SK-N-SH (cell line): ENCODE data around the gene FHL2.

Experiments used
- CTCF ChIP-seq: fragments of 200-600 bp; sonication (generic); IDR thresholded peaks from 2 replicates; pipeline ENCODE4 v1.6.1; 2017; ENCODE audit warnings: antibody characterized with exemption, mild to moderate bottlenecking, moderate library complexity
- TF ChIP-seq, protein P1 (sequence below): IDR thresholded peaks from 2 replicates; pipeline ENCODE4 v1.6.1; 2012; ENCODE audit warnings: mild to moderate bottlenecking, low read depth, low read length, moderate library complexity

DNA sequence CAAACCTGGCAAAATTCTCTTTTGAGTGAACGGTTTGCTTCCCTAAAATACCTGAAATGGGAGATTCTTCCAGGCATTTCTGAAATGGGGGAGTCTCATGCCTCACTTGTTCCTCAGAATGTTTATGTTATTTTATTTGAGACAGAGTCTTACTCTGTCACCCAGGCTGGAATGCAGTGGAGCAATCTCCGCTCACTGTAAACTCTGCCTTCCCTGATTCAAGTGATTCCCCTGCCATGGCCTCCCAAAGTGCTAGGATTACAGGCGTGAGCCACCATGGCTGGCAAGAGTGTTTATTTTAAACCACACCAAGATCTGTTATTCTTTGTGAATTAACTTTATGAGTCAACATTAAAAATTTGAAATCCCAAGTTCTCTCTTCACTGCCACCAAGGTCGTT lies 6.4 kb upstream of the FHL2 start:
- TF ChIP-seq, protein P1, sequence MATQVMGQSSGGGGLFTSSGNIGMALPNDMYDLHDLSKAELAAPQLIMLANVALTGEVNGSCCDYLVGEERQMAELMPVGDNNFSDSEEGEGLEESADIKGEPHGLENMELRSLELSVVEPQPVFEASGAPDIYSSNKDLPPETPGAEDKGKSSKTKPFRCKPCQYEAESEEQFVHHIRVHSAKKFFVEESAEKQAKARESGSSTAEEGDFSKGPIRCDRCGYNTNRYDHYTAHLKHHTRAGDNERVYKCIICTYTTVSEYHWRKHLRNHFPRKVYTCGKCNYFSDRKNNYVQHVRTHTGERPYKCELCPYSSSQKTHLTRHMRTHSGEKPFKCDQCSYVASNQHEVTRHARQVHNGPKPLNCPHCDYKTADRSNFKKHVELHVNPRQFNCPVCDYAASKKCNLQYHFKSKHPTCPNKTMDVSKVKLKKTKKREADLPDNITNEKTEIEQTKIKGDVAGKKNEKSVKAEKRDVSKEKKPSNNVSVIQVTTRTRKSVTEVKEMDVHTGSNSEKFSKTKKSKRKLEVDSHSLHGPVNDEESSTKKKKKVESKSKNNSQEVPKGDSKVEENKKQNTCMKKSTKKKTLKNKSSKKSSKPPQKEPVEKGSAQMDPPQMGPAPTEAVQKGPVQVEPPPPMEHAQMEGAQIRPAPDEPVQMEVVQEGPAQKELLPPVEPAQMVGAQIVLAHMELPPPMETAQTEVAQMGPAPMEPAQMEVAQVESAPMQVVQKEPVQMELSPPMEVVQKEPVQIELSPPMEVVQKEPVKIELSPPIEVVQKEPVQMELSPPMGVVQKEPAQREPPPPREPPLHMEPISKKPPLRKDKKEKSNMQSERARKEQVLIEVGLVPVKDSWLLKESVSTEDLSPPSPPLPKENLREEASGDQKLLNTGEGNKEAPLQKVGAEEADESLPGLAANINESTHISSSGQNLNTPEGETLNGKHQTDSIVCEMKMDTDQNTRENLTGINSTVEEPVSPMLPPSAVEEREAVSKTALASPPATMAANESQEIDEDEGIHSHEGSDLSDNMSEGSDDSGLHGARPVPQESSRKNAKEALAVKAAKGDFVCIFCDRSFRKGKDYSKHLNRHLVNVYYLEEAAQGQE, result no peak
- TF ChIP-seq CTCF, result no peak
